Mononuclear cell (primary cell): Measurements from ENCODE around the gene GOSR2. TPM values are rescaled to one million over a fixed set of nuclear protein-coding genes. Genes with fewer than 3 reads are reported as not detected.
"Not testable (repeated sequence)": the region's sequence is repeated elsewhere in the genome, so short reads cannot be mapped to it uniquely, and the experiment has no call there.

ENCODE experiments used
- H3K27me3 ChIP-seq: 2 replicates; pipeline ENCODE4 v1.6.0; 2011; ENCODE audit warnings: low read length, control low read depth; ENCODE audit not compliant: insufficient read depth
- H3K4me1 ChIP-seq: 2 replicates; pipeline ENCODE4 v1.5.1; 2011; ENCODE audit warnings: mild to moderate bottlenecking, low read length, control low read depth; ENCODE audit not compliant: insufficient read depth
- H3K4me3 ChIP-seq: 2 replicates; pipeline ENCODE4 v1.5.1; 2011; ENCODE audit warnings: mild to moderate bottlenecking, low read length, moderate library complexity
- H3K9me3 ChIP-seq: 2 replicates; pipeline ENCODE4 v1.5.1; 2011; ENCODE audit warnings: low read depth, mild to moderate bottlenecking, control low read depth, low read length
- total RNA-seq: library from RNA; depleted of rRNA; stranded (reverse); fragments of >200 nt; gene quantifications from one replicate; pipeline ENCODE4 v1.2.3, GENCODE V29; 2012

Gene GOSR2
- total RNA-seq, 1 donor: 27.5 TPM

DNA sequence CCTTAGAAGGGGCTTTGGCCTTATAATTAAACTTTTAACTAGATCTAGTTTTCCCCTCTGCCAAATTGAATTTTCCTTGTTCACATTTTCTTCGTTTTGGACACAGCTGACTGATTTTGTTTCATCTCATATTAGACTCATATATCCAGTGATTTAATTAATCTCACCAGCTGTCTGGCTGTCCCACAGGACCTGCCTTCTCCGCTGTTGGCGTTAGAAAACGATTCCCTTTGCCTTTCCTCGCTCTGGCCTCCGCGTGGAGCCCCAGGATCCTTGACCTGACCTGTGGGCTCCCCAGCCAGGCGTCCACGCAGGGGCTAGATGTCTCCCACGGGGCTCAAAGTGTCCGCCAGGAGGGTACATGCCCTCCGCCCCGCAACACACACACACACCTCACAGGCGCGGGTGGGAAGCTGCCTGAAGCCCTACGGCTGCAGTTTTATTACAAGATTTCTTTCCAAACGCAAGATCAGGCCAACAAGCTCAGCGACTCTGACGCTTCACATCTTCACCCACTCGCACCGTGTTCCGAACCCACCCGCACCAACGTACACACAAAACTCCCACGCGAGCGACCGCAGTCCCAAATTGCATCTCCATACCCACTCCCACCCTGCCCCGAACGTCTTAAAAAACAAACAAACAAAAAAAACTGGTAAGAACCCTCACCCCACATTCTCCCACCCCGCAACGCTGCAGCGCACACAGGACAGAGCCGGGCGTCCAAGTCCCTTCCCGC is 55.0 kb downstream of the GOSR2 start:
- H3K27me3 ChIP-seq: peaks cover 43% of the 10 kb centered on the region
- peaks cover 17% of the 10 kb centered on the region for H3K4me1 ChIP-seq
- no peaks in the 10 kb centered on the region for H3K9me3 ChIP-seq
- H3K4me3 ChIP-seq: no peak overlapping the region

DNA sequence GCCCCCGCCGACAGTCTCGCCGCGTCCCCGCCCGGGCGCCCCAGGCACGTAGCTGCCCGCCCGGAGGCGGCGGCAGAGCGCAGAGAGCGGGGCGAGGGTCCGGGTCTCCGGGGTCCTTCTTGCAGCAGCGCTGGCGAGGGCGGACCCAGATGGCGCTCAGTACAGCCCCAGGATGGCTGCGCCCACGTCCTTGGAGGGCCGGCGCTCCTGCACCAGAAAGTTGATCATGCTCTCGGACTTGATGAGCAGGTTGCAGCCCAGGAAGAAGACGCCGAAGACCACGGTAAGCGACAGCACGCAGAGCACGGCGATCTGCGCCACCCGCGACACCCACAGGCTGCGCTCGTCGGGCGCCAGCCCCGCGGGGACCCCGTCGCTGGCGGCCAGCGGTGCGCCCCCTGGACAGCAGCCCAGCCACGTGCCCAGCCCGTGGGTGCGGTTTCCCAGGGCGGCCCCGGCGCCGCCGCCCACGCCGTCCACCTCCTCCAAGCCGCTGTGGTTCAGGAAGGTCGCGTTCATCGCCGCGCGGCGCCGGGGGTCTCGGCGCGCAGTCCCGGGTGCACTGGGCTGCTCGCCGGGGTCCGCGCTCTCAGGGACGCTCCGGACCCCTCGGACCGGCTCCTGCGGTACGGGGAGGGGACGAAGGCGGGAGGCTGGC is 55.7 kb downstream of the GOSR2 start:
- Histone ChIP-seq H3K4me1 (peaks cover 17% of the 10 kb centered on the region), H3K9me3 (no peaks in the 10 kb centered on the region), H3K4me3 (peak overlapping the region; percentile 20), H3K27me3 (peaks cover 43% of the 10 kb centered on the region)

DNA sequence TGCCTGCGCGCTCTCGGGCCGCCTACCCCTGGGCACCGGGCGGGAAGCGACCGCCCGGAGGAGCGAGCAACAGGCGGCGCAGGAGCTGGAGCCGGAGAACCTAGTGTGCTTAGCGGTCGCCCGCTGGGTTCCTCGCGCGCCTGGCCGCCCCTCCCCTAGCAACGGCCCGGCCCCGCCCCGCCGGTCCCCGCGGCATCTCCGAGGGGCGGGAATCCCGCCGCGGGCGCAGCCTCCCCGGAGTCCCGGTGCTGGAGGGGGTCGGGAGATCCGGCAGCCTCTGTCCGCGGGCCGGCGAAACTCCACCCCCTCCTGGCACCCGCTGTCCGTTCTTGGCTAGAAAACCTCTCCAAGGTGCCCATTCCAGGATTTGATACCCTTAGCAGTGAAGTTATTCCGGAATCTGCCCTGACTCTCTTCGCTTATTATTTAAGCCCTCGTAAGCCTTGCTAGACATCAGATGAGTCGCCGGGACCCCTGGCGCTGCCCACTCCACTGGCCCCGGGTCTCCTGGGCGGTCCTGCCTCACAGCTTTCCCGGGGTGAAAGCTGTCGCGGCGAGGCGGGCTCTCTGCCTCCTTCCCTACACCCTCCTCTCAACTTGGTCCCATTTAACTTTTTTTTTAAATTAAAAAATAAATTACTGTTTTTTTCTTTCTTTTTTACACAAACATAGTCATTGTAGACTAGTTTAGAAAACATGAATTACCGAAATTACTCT is 56.3 kb downstream of the GOSR2 start, which contains the start of gene RPRML:
TSS of gene RPRML (minus strand) at position 107 of the 717 bp plus-strand sequence. CDS start 246 bp downstream, outside the sequence.
- H3K9me3 ChIP-seq: no peaks in the 10 kb centered on the region
- peak within 1 kb of the TSS; percentile 20 for H3K4me3 ChIP-seq

DNA sequence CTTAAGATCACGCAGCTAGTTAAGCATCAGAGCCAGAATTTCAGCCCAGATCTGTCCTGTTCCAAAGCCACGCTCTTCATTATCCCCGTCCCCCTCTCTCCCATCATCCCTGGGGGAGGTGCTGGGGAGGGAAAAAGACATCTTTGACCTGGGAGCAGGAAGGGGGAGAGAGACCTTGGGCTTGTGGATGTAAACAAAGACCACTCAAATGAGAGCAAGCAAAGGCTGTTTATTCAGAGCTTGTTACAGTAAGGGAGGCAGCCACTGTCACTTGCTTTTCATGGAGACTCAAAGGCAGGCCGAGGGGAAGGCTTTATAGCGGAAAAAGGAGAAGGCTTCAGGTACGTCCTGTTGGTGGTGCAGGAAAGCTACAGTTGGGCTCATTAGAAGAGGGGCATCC is 59.6 kb downstream of the GOSR2 start:
- H3K4me1 ChIP-seq: peaks cover 17% of the 10 kb centered on the region
- H3K9me3 ChIP-seq: no peaks in the 10 kb centered on the region
- no peak overlapping the region for H3K4me3 ChIP-seq
- peaks cover 34% of the 10 kb centered on the region for H3K27me3 ChIP-seq

More for the DNA sequence above, 56.3 kb downstream of the GOSR2 start, which contains the start of gene RPRML:
- peaks cover 43% of the 10 kb centered on the region for H3K27me3 ChIP-seq
- peaks cover 17% of the 10 kb centered on the region for H3K4me1 ChIP-seq

DNA sequence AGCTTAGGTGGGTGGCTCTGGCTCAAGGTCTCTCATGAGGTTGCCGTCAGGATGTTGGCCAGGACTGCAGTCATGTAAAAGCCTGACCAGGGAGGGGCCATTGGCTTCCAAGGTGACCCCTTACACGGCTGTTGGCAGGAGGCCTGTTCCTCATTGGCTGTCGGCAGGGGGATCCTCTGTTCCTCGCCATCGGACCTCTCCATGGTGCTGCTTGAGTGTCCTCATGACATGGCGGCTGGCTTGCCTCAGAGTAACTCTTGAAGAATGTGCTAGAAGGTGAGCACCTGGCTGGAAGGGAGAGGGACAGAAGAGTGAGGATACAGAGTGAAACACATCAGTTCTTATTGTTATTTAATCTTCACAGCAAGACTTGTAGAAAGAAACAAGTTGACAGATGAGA is 60.8 kb downstream of the GOSR2 start:
- peaks cover 22% of the 10 kb centered on the region for H3K27me3 ChIP-seq
- no peaks in the 10 kb centered on the region for H3K9me3 ChIP-seq
- no peak overlapping the region for H3K4me3 ChIP-seq
- H3K4me1 ChIP-seq: peaks cover 8% of the 10 kb centered on the region

DNA sequence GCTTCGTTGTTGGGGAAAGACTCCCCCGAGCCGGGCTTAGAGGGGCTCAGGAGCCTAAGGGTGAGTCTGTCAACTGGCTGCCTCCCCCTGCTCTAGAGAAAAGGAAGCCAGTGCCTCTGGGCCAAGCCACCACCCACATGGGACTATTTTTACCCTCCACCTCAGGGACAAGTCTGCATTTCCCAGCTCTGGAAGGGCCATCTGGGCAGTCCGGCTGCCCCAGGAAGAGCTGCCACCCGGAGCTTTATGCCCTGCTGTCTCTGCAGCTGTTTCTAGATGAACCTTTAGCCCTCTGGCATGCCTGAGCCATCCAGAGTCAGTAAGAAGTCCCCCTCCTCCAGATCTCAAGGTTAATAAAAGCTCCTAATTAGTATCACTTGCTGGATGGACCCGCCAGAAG is 61.4 kb downstream of the GOSR2 start:
- Histone ChIP-seq H3K4me1 (peaks cover 3% of the 10 kb centered on the region), H3K9me3 (no peaks in the 10 kb centered on the region), H3K27me3 (peaks cover 18% of the 10 kb centered on the region), H3K4me3 (no peak overlapping the region)

DNA sequence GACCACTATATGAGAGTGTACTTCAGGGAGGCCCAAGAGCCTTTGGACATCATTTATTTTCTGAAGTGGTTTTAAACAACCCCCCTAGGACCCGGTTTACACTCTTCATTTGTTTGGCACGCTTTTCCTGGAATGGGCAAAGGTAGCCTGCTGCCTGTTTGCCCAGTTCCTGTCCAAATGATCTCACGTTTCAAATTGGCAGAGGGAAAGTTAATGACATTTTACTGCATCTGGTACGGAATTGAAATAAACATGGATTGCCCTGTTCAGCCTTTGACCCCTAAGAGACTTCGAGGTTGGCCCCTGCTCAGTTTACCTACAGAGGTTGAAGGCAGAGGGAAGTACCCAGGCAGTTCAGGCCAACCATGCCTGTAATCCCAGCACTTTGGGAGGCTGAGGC is 61.9 kb downstream of the GOSR2 start:
- no peak overlapping the region for H3K4me3 ChIP-seq
- no peaks in the 10 kb centered on the region for H3K9me3 ChIP-seq
- H3K27me3 ChIP-seq: peaks cover 13% of the 10 kb centered on the region
- no peaks in the 10 kb centered on the region for H3K4me1 ChIP-seq

DNA sequence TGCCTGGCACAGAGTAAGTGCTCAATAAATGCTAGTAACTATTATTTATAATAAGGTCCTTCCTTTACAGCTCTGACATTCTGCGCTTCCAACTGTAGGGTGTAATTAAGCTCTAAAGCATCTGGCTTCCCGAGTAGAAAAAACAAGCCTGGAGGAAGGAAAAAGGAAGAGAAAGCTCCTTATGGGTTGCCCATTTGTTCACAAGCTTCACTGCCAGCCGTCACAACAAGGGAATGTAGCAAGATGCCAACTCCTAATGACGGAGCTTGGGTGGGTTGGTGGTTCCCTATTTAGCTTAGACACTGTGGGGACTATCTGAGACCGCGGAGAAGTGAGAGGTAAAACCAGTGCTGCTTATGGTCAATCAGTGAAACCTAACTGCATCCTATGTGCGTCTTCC is 63.4 kb downstream of the GOSR2 start:
- H3K4me1 ChIP-seq: no peaks in the 10 kb centered on the region
- peaks cover 4% of the 10 kb centered on the region for H3K27me3 ChIP-seq
- no peaks in the 10 kb centered on the region for H3K9me3 ChIP-seq
- no peak overlapping the region for H3K4me3 ChIP-seq

DNA sequence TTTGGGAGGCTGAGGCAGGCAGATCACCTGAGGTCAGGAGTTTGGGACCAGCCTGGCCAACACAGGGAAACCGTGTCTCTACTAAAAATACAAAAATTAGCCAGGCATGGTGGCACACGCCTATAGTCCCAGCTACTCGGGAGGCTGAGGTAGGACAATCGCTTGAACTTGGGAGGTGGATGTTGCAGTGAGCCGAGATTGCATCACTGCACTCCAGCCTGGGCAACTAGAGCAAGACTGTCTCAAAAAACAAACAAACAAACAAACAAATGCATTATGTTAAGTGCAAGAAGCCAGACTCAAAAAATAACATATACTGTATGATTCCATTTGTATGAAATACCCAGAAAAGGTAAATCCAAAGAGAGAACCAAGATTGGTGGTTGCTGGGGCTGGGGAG is 65.0 kb downstream of the GOSR2 start:
- H3K9me3 ChIP-seq, H3K27me3 ChIP-seq, H3K4me3 ChIP-seq: not testable (repeated sequence)

DNA sequence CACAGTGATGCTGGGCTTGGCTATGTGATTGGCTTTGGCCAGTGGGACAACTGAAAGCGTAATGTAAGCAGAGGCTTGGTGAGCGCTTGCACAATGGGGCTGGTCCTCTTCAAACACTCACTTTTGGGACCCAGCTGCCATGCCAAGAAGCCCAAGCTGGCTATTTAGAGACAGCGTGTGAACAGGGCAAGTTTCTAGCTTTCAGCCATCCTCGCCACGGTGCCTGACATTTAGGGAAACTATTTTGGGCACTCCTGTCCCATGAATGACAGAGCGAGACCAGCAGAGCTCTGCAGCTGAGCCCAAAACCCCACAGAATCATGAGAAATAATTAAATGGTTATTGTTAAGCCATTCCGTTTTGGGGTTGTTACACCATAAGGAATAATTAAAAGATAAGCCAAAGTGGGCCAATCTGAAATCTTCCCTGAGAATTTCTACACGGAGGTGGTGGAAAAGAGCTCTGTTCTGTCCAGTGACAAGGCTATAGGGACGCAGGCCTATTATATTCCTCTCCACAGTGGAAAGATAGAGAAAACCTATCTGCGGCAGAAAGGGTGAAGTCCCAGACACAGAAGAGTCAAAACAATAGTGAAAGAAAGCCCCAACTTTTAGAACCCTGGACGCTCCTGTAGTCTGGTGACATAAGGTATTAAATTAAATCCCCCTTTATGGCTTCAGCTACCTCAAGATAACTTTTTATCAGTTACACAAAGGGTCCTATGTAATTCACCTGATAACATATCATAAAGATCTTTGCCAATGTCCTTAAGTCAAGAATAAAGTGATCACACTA is 66.9 kb downstream of the GOSR2 start:
- Histone ChIP-seq H3K27me3 (no peaks in the 10 kb centered on the region), H3K9me3 (no peaks in the 10 kb centered on the region), H3K4me3 (no peak overlapping the region), H3K4me1 (no peaks in the 10 kb centered on the region)

More for the DNA sequence above, 65.0 kb downstream of the GOSR2 start:
- H3K4me1 ChIP-seq: not testable (repeated sequence)

DNA sequence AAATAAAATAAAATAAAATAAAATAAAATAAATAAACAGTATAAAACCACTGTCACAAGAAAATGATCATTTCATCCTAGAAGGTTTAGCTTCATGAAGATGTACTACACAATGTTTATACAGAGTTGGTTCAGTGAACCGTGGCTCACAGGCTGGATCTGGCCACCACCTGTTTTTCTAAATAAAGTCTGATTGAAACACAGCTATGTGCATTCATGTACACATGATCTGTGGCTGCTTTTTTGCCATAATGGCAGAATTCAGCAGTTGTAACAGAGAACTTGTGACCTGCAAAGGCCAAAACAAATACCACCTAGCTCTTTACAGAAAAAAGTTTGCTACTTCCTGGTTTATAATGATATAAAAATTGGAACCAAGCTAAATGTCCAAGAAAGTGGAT is 68.7 kb downstream of the GOSR2 start:
- H3K27me3 ChIP-seq: no peaks in the 10 kb centered on the region
- no peak overlapping the region for H3K4me3 ChIP-seq
- H3K9me3 ChIP-seq: no peaks in the 10 kb centered on the region
- no peaks in the 10 kb centered on the region for H3K4me1 ChIP-seq

Other genes with a start within 250 kb of the GOSR2 start
- gene WNT3, start 104.5 kb upstream of the GOSR2 start, total RNA-seq: 0.10 TPM
- gene WNT9B, start 71.6 kb upstream of the GOSR2 start, total RNA-seq: not detected
- gene RPRML, start 56.1 kb downstream of the GOSR2 start, total RNA-seq: not detected